Stimulated activated naive B cell treated with anti-CD40 and anti-IgM and Interleukin-4, amounts not matched to agents 10 μg/mL and 1 μg/mL and 100 μg/mL, for 72 hours (primary cell): Measurements from ENCODE around the gene IBA57.
A peak's percentile ranks its signal among the peaks of the same experiment; 100 is the strongest.
"Not testable (repeated sequence)": the region's sequence is repeated elsewhere in the genome, so short reads cannot be mapped to it uniquely, and the experiment has no call there.

Source experiments
- ATAC-seq, 2 donors: fragments of 150-1000 bp; cut with Tn5 transposase; replicated peaks; 2 replicates each; pipeline ENCODE4 v1.10.0; 2021; ENCODE audit warnings: moderate library complexity in 1 of 2
- DNase-seq: peaks from one replicate; pipeline ENCODE4 v3.0.0; 2021
- H3K27ac Mint-ChIP-seq: one replicate; pipeline ENCODE4 v1.8.0; 2022; ENCODE audit warnings: mild to moderate bottlenecking, mixed read lengths
- H3K27me3 Mint-ChIP-seq, 2 donors: one replicate each; pipeline ENCODE4 v1.8.0; 2022; ENCODE audit warnings: mixed read lengths in 2 of 2
- H3K36me3 Mint-ChIP-seq, 2 donors: one replicate each; pipeline ENCODE4 v1.8.0; 2022; ENCODE audit warnings: mixed read lengths in 2 of 2, mild to moderate bottlenecking in 1 of 2
- H3K4me1 Mint-ChIP-seq, 2 donors: one replicate each; pipeline ENCODE4 v1.8.0; 2022; ENCODE audit warnings: mixed read lengths in 2 of 2, mild to moderate bottlenecking in 1 of 2
- H3K4me3 Mint-ChIP-seq, 2 donors: one replicate each; pipeline ENCODE4 v1.8.0; 2022; ENCODE audit warnings: mild to moderate bottlenecking in 2 of 2, mixed read lengths in 2 of 2, moderate library complexity in 1 of 2
- H3K9me3 Mint-ChIP-seq, 2 donors: one replicate each; pipeline ENCODE4 v1.8.0; 2022; ENCODE audit warnings: mixed read lengths in 2 of 2, mild to moderate bottlenecking in 1 of 2

Gene IBA57

GRCh38 chr1:228166170-228166936 is 749 bp downstream of the IBA57 start:
- peak; percentile 17 to 79 for ATAC-seq
- Mint-ChIP-seq H3K9me3 (no peaks in the 10 kb centered on the region), H3K27ac (peak overlapping the region; percentile 97), H3K4me3 (peak overlapping the region; percentile 84 to 90), H3K4me1 (peaks cover 27 to 54% of the 10 kb centered on the region in 2 donors), H3K36me3 (peaks cover 5 to 11% of the 10 kb centered on the region in 2 donors), H3K27me3 (peaks cover 0 to 4% of the 10 kb centered on the region in 2 donors)
- DNase-seq: no peak

- DNase-seq (no peak), ATAC-seq (no peak)
- H3K4me1 Mint-ChIP-seq: peaks cover 34 to 60% of the 10 kb centered on the region in 2 donors
- H3K9me3 Mint-ChIP-seq: no peaks in the 10 kb centered on the region
- H3K27me3 Mint-ChIP-seq: no peaks in the 10 kb centered on the region
- no peak overlapping the region for H3K4me3 Mint-ChIP-seq
- peaks cover 5 to 24% of the 10 kb centered on the region in 2 donors for H3K36me3 Mint-ChIP-seq
- peak overlapping the region; percentile 31 for H3K27ac Mint-ChIP-seq
Measured at GRCh38 chr1:228168563-228169270, 3.1 kb downstream of the IBA57 start.

- Mint-ChIP-seq H3K4me3 (no peak overlapping the region), H3K27me3 (no peaks in the 10 kb centered on the region), H3K36me3 (peaks cover 5 to 24% of the 10 kb centered on the region in 2 donors), H3K27ac (no peak overlapping the region), H3K4me1 (peaks cover 31 to 56% of the 10 kb centered on the region in 2 donors), H3K9me3 (no peaks in the 10 kb centered on the region)
- no peak for ATAC-seq
- no peak for DNase-seq
Measured at GRCh38 chr1:228169345-228169744, 3.7 kb downstream of the IBA57 start.

GRCh38 chr1:228170666-228171065 is 5.1 kb downstream of the IBA57 start:
- peaks cover 26 to 46% of the 10 kb centered on the region in 2 donors for H3K4me1 Mint-ChIP-seq
- ATAC-seq (no peak), DNase-seq (no peak)
- peak overlapping the region; percentile 73 for H3K27ac Mint-ChIP-seq
- no peaks in the 10 kb centered on the region for H3K9me3 Mint-ChIP-seq
- H3K36me3 Mint-ChIP-seq: peaks cover 5 to 21% of the 10 kb centered on the region in 2 donors
- no peaks in the 10 kb centered on the region for H3K27me3 Mint-ChIP-seq
- H3K4me3 Mint-ChIP-seq: no peak overlapping the region

GRCh38 chr1:228171221-228171891 is 5.8 kb downstream of the IBA57 start:
- no peaks in the 10 kb centered on the region for H3K27me3 Mint-ChIP-seq
- H3K4me3 Mint-ChIP-seq: no peak overlapping the region
- peaks cover 24 to 46% of the 10 kb centered on the region in 2 donors for H3K4me1 Mint-ChIP-seq
- H3K27ac Mint-ChIP-seq: peak overlapping the region; percentile 6
- H3K36me3 Mint-ChIP-seq: peaks cover 5 to 21% of the 10 kb centered on the region in 2 donors
- H3K9me3 Mint-ChIP-seq: no peaks in the 10 kb centered on the region
- no peak for ATAC-seq
- no peak for DNase-seq

GRCh38 chr1:228172591-228173527 is 7.3 kb downstream of the IBA57 start:
- no peak for ATAC-seq
- no peak overlapping the region for H3K4me3 Mint-ChIP-seq
- no peaks in the 10 kb centered on the region for H3K9me3 Mint-ChIP-seq
- no peaks in the 10 kb centered on the region for H3K27me3 Mint-ChIP-seq
- H3K27ac Mint-ChIP-seq: no peak overlapping the region
- peaks cover 20 to 44% of the 10 kb centered on the region in 2 donors for H3K4me1 Mint-ChIP-seq
- no peak for DNase-seq
- H3K36me3 Mint-ChIP-seq: peaks cover 5 to 24% of the 10 kb centered on the region in 2 donors

GRCh38 chr1:228173528-228174481 is 8.2 kb downstream of the IBA57 start:
- not testable (repeated sequence) for H3K27me3 Mint-ChIP-seq, H3K27ac Mint-ChIP-seq, H3K9me3 Mint-ChIP-seq, DNase-seq, ATAC-seq, H3K4me3 Mint-ChIP-seq
- peaks cover 6 to 29% of the 10 kb centered on the region in 2 donors for H3K36me3 Mint-ChIP-seq
- peaks cover 23 to 48% of the 10 kb centered on the region in 2 donors for H3K4me1 Mint-ChIP-seq

GRCh38 chr1:228174482-228175315 is 9.1 kb downstream of the IBA57 start:
- H3K4me3 Mint-ChIP-seq: no peak overlapping the region
- H3K27me3 Mint-ChIP-seq: no peaks in the 10 kb centered on the region
- H3K9me3 Mint-ChIP-seq: no peaks in the 10 kb centered on the region
- no peak overlapping the region for H3K27ac Mint-ChIP-seq
- peaks cover 19 to 48% of the 10 kb centered on the region in 2 donors for H3K4me1 Mint-ChIP-seq
- DNase-seq (no peak), ATAC-seq (peak in 1 of 2 donors; percentile 42)
- peaks cover 4 to 33% of the 10 kb centered on the region in 2 donors for H3K36me3 Mint-ChIP-seq

- no peaks in the 10 kb centered on the region for H3K27me3 Mint-ChIP-seq
- no peak overlapping the region for H3K27ac Mint-ChIP-seq
- H3K36me3 Mint-ChIP-seq: peaks cover 4 to 31% of the 10 kb centered on the region in 2 donors
- H3K9me3 Mint-ChIP-seq: no peaks in the 10 kb centered on the region
- ATAC-seq (no peak), DNase-seq (no peak)
- H3K4me3 Mint-ChIP-seq: no peak overlapping the region
- peaks cover 18 to 44% of the 10 kb centered on the region in 2 donors for H3K4me1 Mint-ChIP-seq
Measured at GRCh38 chr1:228175316-228176023, 9.9 kb downstream of the IBA57 start.

DNA sequence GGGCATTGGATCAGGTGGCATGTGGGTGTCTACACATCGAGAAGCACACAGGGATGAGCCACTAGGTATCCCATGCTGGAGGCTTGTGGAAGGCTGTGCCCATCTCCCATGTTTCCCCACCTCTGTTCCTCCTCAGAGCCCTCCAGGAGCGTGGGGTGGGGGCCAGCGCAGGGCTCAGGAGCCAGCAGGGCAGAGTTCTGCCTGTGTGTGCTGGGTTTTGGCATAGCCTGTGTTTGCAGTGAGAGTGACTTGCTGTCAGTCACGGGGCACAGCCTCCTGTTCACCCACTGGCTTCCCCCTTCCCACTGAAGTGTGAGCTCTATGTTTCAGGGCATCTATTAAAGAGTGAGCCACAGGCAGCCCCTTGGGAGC is 10.4 kb downstream of the IBA57 start:
- no peak overlapping the region for H3K4me3 Mint-ChIP-seq
- no peaks in the 10 kb centered on the region for H3K9me3 Mint-ChIP-seq
- H3K27me3 Mint-ChIP-seq: no peaks in the 10 kb centered on the region
- DNase-seq (no peak), ATAC-seq (no peak)
- H3K27ac Mint-ChIP-seq: no peak overlapping the region
- H3K36me3 Mint-ChIP-seq: peaks cover 4 to 29% of the 10 kb centered on the region in 2 donors
- H3K4me1 Mint-ChIP-seq: peaks cover 16 to 40% of the 10 kb centered on the region in 2 donors

DNA sequence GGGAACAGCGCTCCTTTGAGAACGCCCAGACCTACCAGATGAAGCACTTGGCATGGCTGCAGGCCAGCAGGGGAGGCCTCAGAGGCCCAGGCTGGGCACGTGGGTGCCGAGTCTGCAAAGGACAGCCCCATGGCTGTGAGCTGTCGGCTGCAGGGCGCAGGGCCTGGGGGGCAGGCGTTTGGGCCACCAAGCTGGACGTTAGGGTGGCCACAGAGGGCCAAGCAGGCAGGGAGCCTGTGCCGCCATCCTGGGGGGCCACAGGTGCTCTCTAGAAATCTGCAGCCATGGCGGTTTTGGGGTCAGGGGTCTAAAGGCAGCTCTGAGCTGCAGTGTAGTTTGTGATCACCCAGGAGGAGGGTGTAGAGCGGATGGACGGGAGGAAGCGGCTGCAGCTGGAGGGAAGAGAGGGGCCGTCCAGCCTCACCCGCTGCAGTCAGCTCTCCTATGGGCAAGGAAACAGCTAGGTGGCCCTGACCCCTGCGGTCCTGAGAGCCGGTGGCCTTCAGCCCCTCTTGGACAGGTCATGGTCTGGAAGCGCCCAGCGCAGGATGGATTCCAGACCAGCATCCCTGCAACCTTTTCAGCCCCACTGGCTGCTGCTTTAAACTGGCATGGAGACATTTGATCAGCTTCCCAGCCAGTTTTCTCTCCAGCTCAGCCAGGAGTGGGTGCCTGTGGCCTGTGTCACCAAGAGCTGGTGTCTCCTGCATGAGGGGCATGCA is 11.0 kb downstream of the IBA57 start:
- Mint-ChIP-seq H3K27me3 (no peaks in the 10 kb centered on the region), H3K9me3 (no peaks in the 10 kb centered on the region)
- no peak for DNase-seq

More for the DNA sequence above, 11.0 kb downstream of the IBA57 start:
- H3K4me3 Mint-ChIP-seq: no peak overlapping the region
- H3K27ac Mint-ChIP-seq: peak overlapping the region; percentile 14
- peaks cover 15 to 37% of the 10 kb centered on the region in 2 donors for H3K4me1 Mint-ChIP-seq
- peaks cover 4 to 27% of the 10 kb centered on the region in 2 donors for H3K36me3 Mint-ChIP-seq
- no peak for ATAC-seq
